B cell (primary cell): ENCODE data around the gene TBXAS1. TPM values are rescaled to one million over a fixed set of nuclear protein-coding genes. Genes with fewer than 3 reads are reported as not detected.
A peak's percentile ranks its signal among the peaks of the same experiment; 100 is the strongest.

Experiments used
- ATAC-seq: fragments of 200-7000 bp; cut with Tn5 transposase; one replicate; pipeline ENCODE4 v1.10.0; 2021; ENCODE audit warnings: low read depth, mild to moderate bottlenecking, moderate number of reproducible peaks, moderate library complexity
- CTCF ChIA-PET: fragments of 350-600 bp; sonication (Branson Sonifier 250); formaldehyde crosslinking; loops from one replicate; lab custom pipeline; 2021; ENCODE audit warnings: antibody characterized with exemption, inconsistent platforms; lab: Charles Lee
- POLR2A ChIA-PET: fragments of 350-600 bp; sonication (Branson Sonifier 250); formaldehyde crosslinking; loops from one replicate; lab custom pipeline; 2021; ENCODE audit warnings: antibody characterized with exemption; lab: Charles Lee
- DNase-seq: peaks from one replicate; pipeline ENCODE4 v3.0.0; 2013
- H2AFZ ChIP-seq: 2 replicates; pipeline ENCODE4 v1.6.1; 2012; ENCODE audit warnings: mild to moderate bottlenecking, low read depth, low read length; ENCODE audit not compliant: insufficient read depth, poor library complexity, severe bottlenecking
- H3K27ac ChIP-seq, 2 donors: 1 replicate in 1 of 2; 2 replicates in 1 of 2; pipeline ENCODE4 v1.5.1; 2012 to 2013; ENCODE audit warnings: low read length in 2 of 2, mild to moderate bottlenecking in 2 of 2, moderate library complexity in 1 of 2
- H3K27me3 ChIP-seq, 4 experiments: fragments of 200-600 bp in 1 of 4; sonication (generic) in 1 of 4; replicated peaks in 1 of 4; 1 replicate in 2 of 4; 2 replicates in 2 of 4; pipeline versions ENCODE4 v1.6.1 to v1.7.0; 2013 to 2016; ENCODE audit warnings: low read length in 3 of 4, mild to moderate bottlenecking in 2 of 4, mixed read lengths in 1 of 4, moderate library complexity in 1 of 4; ENCODE audit not compliant: insufficient read depth in 4 of 4, control insufficient read depth in 3 of 4; ENCODE audit errors: control extremely low read depth in 1 of 4
- H3K36me3 ChIP-seq, 2 experiments: replicated peaks in 1 of 2; 1 replicate in 1 of 2; 2 replicates in 1 of 2; pipeline versions ENCODE4 v1.6.1 to v1.7.1; 2013; ENCODE audit warnings: low read length in 1 of 2; ENCODE audit not compliant: insufficient read depth in 2 of 2, control insufficient read depth in 1 of 2; ENCODE audit errors: control extremely low read depth in 1 of 2, extremely low read depth in 1 of 2
- H3K4me1 ChIP-seq, 2 donors: fragments of 200-600 bp in 1 of 2; sonication (generic) in 1 of 2; 1 replicate in 1 of 2; 2 replicates in 1 of 2; pipeline versions ENCODE4 v1.5.1 to v1.6.1; 2013 to 2017; ENCODE audit warnings: low read length in 2 of 2; ENCODE audit not compliant: control insufficient read depth in 2 of 2, insufficient read depth in 2 of 2
- H3K4me2 ChIP-seq: replicated peaks from 2 replicates; pipeline ENCODE3; 2012; ENCODE audit warnings: mild to moderate bottlenecking, low read depth, low read length; ENCODE audit not compliant: poor library complexity, severe bottlenecking
- H3K4me3 ChIP-seq, 5 experiments: fragments of 200-600 bp in 1 of 5; sonication (generic) in 1 of 5; 1 replicate in 3 of 5; 2 replicates in 2 of 5; pipeline versions ENCODE4 v1.5.1 to v1.7.0; 2011 to 2016; ENCODE audit warnings: low read length in 4 of 5, mild to moderate bottlenecking in 4 of 5, low read depth in 2 of 5, control low read depth in 1 of 5, moderate library complexity in 1 of 5; ENCODE audit not compliant: insufficient read depth in 1 of 5; ENCODE audit errors: control extremely low read depth in 1 of 5, extremely low read depth in 1 of 5
- H3K79me2 ChIP-seq: fragments of 200-600 bp; sonication (generic); one replicate; pipeline ENCODE4 v1.6.0; 2016; ENCODE audit warnings: low read length; ENCODE audit not compliant: control insufficient read depth, insufficient read depth
- H3K9ac ChIP-seq: fragments of 200-600 bp; sonication (generic); 2 replicates; pipeline ENCODE4 v1.6.1; 2017; ENCODE audit warnings: mild to moderate bottlenecking, low read length, moderate library complexity
- H3K9me3 ChIP-seq, 3 donors: one replicate each; pipeline versions ENCODE4 v1.6.1 to v1.7.1; 2013; ENCODE audit warnings: low read length in 2 of 3; ENCODE audit not compliant: control insufficient read depth in 2 of 3, insufficient read depth in 1 of 3; ENCODE audit errors: control extremely low read depth in 1 of 3
- H4K20me1 ChIP-seq: 2 replicates; pipeline ENCODE4 v1.6.0; 2012; ENCODE audit warnings: mild to moderate bottlenecking, low read length; ENCODE audit not compliant: insufficient read depth, control insufficient read depth, poor library complexity, severe bottlenecking
- H3K27ac Mint-ChIP-seq: one replicate; pipeline ENCODE4 v1.8.0; 2021; ENCODE audit warnings: mixed read lengths
- H3K27me3 Mint-ChIP-seq: one replicate; pipeline ENCODE4 v1.8.0; 2021; ENCODE audit warnings: mixed read lengths
- H3K4me1 Mint-ChIP-seq: one replicate; pipeline ENCODE4 v1.8.0; 2021; ENCODE audit warnings: mixed read lengths
- H3K4me3 Mint-ChIP-seq: one replicate; pipeline ENCODE4 v1.8.0; 2021; ENCODE audit warnings: mixed read lengths
- H3K9me3 Mint-ChIP-seq: one replicate; pipeline ENCODE4 v1.8.0; 2022; ENCODE audit warnings: mixed read lengths; ENCODE audit not compliant: insufficient read depth
- CTCF ChIP-seq: fragments of 200-600 bp; IDR thresholded peaks from one replicate; pipeline ENCODE4 v1.8.0; 2022; ENCODE audit warnings: antibody characterized with exemption, mild to moderate bottlenecking
- EZH2 ChIP-seq: IDR thresholded peaks from 2 replicates; pipeline ENCODE4 v1.6.1; 2012; ENCODE audit warnings: borderline replicate concordance, low read depth, mild to moderate bottlenecking, moderate library complexity, low read length; ENCODE audit not compliant: insufficient read depth, poor library complexity, severe bottlenecking
- WGBS: methylation state at CpG from one replicate; pipeline ENCODE4 v1.1.5; 2013; ENCODE audit warnings: missing lambda C conversion rate; ENCODE audit not compliant: insufficient coverage; 5-methylcytosine and 5-hydroxymethylcytosine counted together
- intact Hi-C: fragments of 100-400 bp; cut with micrococcal nuclease; formaldehyde crosslinking; loops from one replicate; pipeline ENCODE4 v1.10.0; 2022
- polyA plus RNA-seq: library from polyadenylated mRNA; depleted of rRNA; stranded (reverse); fragments of >200 nt; gene quantifications from 2 replicates; pipeline ENCODE4 v1.2.3, GENCODE V29; 2012
- total RNA-seq, 2 donors: library from RNA; stranded (reverse); fragments of 120-200 nt in 1 of 2; gene quantifications; 1 replicate in 1 of 2; 2 replicates in 1 of 2; pipeline versions ENCODE4 v1.2.3 to v1.2.4, GENCODE V29; 2013 to 2022

TBXAS1 gene
- total and polyA plus RNA-seq, 2 donors (not counting 1 experiment from before 2014, with no cell fraction given), result 8.1 to 21.0 TPM

GRCh38 chr7:140054751-140055150 lies 225.7 kb downstream of the TBXAS1 start:
- H3K27ac Mint-ChIP-seq, result peak overlapping the region; percentile 86
- intact Hi-C loops, result loop anchor here (1.0 kb wide), 1 partner anchor 250 kb away; no protein-coding TSS in a partner anchor
- H3K27me3 Mint-ChIP-seq, result no peaks in the 10 kb centered on the region
- Histone ChIP-seq H3K27ac (peak overlapping the region; percentile 57 to 81), H3K27me3 (no peaks in the 10 kb centered on the region), H3K4me1 (peaks cover 29 to 30% of the 10 kb centered on the region in 2 donors), H4K20me1 (peaks cover 41% of the 10 kb centered on the region), H3K9me3 (no peaks in the 10 kb centered on the region), H3K9ac (no peak overlapping the region), H3K79me2 (peaks cover 68% of the 10 kb centered on the region), H3K36me3 (peaks cover 0 to 40% of the 10 kb centered on the region in 2 experiments), H3K4me2 (peak overlapping the region; percentile 49), H2AFZ (no peak overlapping the region), H3K4me3 (no peak overlapping the region)
- H3K9me3 Mint-ChIP-seq, result no peaks in the 10 kb centered on the region
- H3K4me3 Mint-ChIP-seq, result no peak overlapping the region
- POLR2A ChIA-PET, result no interaction called here
- 100% methylated on average over 3 of the region's 4 CpGs for WGBS
- no peak for DNase-seq
- CTCF ChIA-PET, result interaction anchor here (0.5 to 0.7 kb wide), 2 partner anchors 288 to 355 kb away, joined by 3 to 6 read pairs; no protein-coding TSS in a partner anchor
- no peak for ATAC-seq
- H3K4me1 Mint-ChIP-seq, result peaks cover 66% of the 10 kb centered on the region
- TF ChIP-seq CTCF (no peak), EZH2 (no peak)

GRCh38 chr7:140055833-140056232 lies 226.8 kb downstream of the TBXAS1 start:
- WGBS, result 100% methylated on average over 2 of the region's 2 CpGs
- Mint-ChIP-seq H3K27ac (no peak overlapping the region), H3K27me3 (no peaks in the 10 kb centered on the region), H3K4me3 (no peak overlapping the region), H3K4me1 (peaks cover 77% of the 10 kb centered on the region), H3K9me3 (no peaks in the 10 kb centered on the region)
- H3K4me2 ChIP-seq, result no peak overlapping the region
- TF ChIP-seq EZH2, result no peak
- no peak for TF ChIP-seq CTCF
- peaks cover 44% of the 10 kb centered on the region for H4K20me1 ChIP-seq
- peaks cover 39 to 40% of the 10 kb centered on the region in 2 donors for H3K4me1 ChIP-seq
- peaks cover 71% of the 10 kb centered on the region for H3K79me2 ChIP-seq
- H3K27ac ChIP-seq, result peak overlapping the region in 1 of 2 donors; percentile 81
- no peak overlapping the region for H2AFZ ChIP-seq
- no peak overlapping the region for H3K9ac ChIP-seq
- H3K4me3 ChIP-seq, result no peak overlapping the region
- intact Hi-C loops, result no loop called here
- no peaks in the 10 kb centered on the region for H3K27me3 ChIP-seq
- no peak for DNase-seq
- ChIA-PET CTCF (no interaction called here), POLR2A (interaction anchor here (0.5 kb wide), 1 partner anchor 165 kb away, joined by 4 read pairs; no protein-coding TSS in a partner anchor)
- H3K36me3 ChIP-seq, result peaks cover 0 to 34% of the 10 kb centered on the region in 2 experiments
- ATAC-seq, result no peak
- no peaks in the 10 kb centered on the region for H3K9me3 ChIP-seq
